Naive thymus-derived CD4-positive, alpha-beta T cell (primary cell): ENCODE results near the gene FHIT. TPM values are rescaled to one million over a fixed set of nuclear protein-coding genes. Genes with fewer than 3 reads are reported as not detected.

Experiments used
- ATAC-seq: fragments of 150-1000 bp; cut with Tn5 transposase; 2 replicates; pipeline ENCODE4 v1.10.0; 2021; ENCODE audit warnings: mild to moderate bottlenecking, moderate library complexity
- CTCF ChIA-PET: fragments of 350-600 bp; sonication (Branson Sonifier 250); formaldehyde crosslinking; loops from one replicate; lab custom pipeline; 2021; ENCODE audit warnings: antibody characterized with exemption; lab: Charles Lee
- POLR2A ChIA-PET: fragments of 350-600 bp; sonication (Branson Sonifier 250); formaldehyde crosslinking; loops from one replicate; lab custom pipeline; 2021; ENCODE audit warnings: antibody characterized with exemption, inconsistent platforms; lab: Charles Lee
- DNase-seq, 9 donors: peaks; one replicate each; pipeline versions ENCODE4 v3.0.0 to v3.0.0-alpha.2; 2020 to 2022; ENCODE audit warnings: mixed read lengths in 1 of 9
- H3K27ac ChIP-seq: one replicate; pipeline ENCODE4 v1.7.0; 2013; ENCODE audit warnings: mild to moderate bottlenecking, low read depth, low read length, moderate library complexity
- H3K27me3 ChIP-seq, 2 donors: one replicate each; pipeline ENCODE4 v1.7.0; 2013; ENCODE audit warnings: low read length in 2 of 2, mild to moderate bottlenecking in 2 of 2, moderate library complexity in 2 of 2; ENCODE audit not compliant: control insufficient read depth in 2 of 2, insufficient read depth in 2 of 2
- H3K36me3 ChIP-seq, 3 experiments: 1 replicate in 2 of 3; 2 replicates in 1 of 3; pipeline ENCODE4 v1.7.0; 2013; ENCODE audit warnings: low read length in 3 of 3, mild to moderate bottlenecking in 3 of 3, moderate library complexity in 1 of 3; ENCODE audit not compliant: insufficient read depth in 3 of 3, control insufficient read depth in 2 of 3
- H3K4me1 ChIP-seq, 2 donors: one replicate each; pipeline ENCODE4 v1.7.0; 2013; ENCODE audit warnings: low read length in 2 of 2, mild to moderate bottlenecking in 2 of 2, moderate library complexity in 1 of 2; ENCODE audit not compliant: control insufficient read depth in 2 of 2, insufficient read depth in 2 of 2
- H3K4me3 ChIP-seq: 2 replicates; pipeline ENCODE4 v1.7.0; 2013; ENCODE audit warnings: mild to moderate bottlenecking, low read length
- H3K9me3 ChIP-seq, 3 experiments: 1 replicate in 2 of 3; 2 replicates in 1 of 3; pipeline ENCODE4 v1.7.0; 2013; ENCODE audit warnings: low read length in 3 of 3; ENCODE audit not compliant: control insufficient read depth in 2 of 3
- H3K27ac Mint-ChIP-seq, 9 donors: one replicate each; pipeline ENCODE4 v1.8.0; 2020 to 2022; ENCODE audit warnings: mixed read lengths in 9 of 9, mild to moderate bottlenecking in 8 of 9, moderate library complexity in 5 of 9, inconsistent platforms in 2 of 9
- H3K27me3 Mint-ChIP-seq, 5 donors: one replicate each; pipeline ENCODE4 v1.8.0; 2021 to 2022; ENCODE audit warnings: mixed read lengths in 5 of 5, mild to moderate bottlenecking in 1 of 5
- H3K36me3 Mint-ChIP-seq, 5 donors: one replicate each; pipeline ENCODE4 v1.8.0; 2020 to 2022; ENCODE audit warnings: mixed read lengths in 5 of 5, mild to moderate bottlenecking in 3 of 5, inconsistent platforms in 1 of 5
- H3K4me1 Mint-ChIP-seq, 7 donors: one replicate each; pipeline ENCODE4 v1.8.0; 2020 to 2022; ENCODE audit warnings: mixed read lengths in 7 of 7, mild to moderate bottlenecking in 3 of 7, inconsistent platforms in 1 of 7
- H3K4me3 Mint-ChIP-seq, 10 donors: one replicate each; pipeline ENCODE4 v1.8.0; 2020 to 2022; ENCODE audit warnings: mild to moderate bottlenecking in 10 of 10, mixed read lengths in 10 of 10, moderate library complexity in 6 of 10, inconsistent platforms in 2 of 10
- H3K9me3 Mint-ChIP-seq, 11 donors: one replicate each; pipeline ENCODE4 v1.8.0; 2020 to 2022; ENCODE audit warnings: mixed read lengths in 11 of 11, mild to moderate bottlenecking in 4 of 11, inconsistent platforms in 1 of 11, moderate library complexity in 1 of 11
- intact Hi-C, 2 donors: fragments of 100-400 bp; cut with micrococcal nuclease; formaldehyde crosslinking; loops; one replicate each; pipeline ENCODE4 v1.15.1; 2023
- polyA plus RNA-seq, 2 donors: library from polyadenylated mRNA; unstranded; fragments of 300-500 nt; fragmentation: Illumina TruSeq; gene quantifications; one replicate each; pipeline ENCODE4 v1.2.3, GENCODE V29; 2021
- total RNA-seq, 6 experiments: library from RNA in 5 of 6; stranded (reverse) in 5 of 6; gene quantifications; 1 replicate in 5 of 6; 2 replicates in 1 of 6; pipeline ENCODE4 v1.2.3 and lab custom pipeline; 2021 to 2026

FHIT gene
- total and polyA plus RNA-seq, 7 experiments from 2014 or later, result 51.2 to 230 (median 152) TPM

DNA sequence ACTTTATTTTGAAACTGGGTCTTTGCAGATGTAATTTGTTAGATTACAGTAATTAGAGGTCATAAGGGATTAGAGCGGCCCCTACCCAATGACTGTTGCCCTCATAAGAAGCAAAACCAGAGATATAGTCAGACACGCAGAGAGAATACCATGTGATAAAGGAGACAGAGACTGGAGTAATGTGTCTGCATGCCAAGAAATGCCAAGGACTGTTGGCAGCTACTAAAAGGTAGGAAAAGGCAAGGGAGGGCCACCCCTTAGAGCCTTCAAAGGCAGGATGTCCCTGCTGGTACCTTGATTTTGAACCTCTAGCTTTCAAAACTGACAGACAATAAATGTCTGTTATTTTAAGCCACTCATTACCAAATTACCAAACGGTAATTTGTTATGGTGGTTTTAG is 548.2 kb downstream of the FHIT start:
- intact Hi-C loops, result no loop called here
- DNase-seq, result no peak
- Histone ChIP-seq H3K9me3 (no peaks in the 10 kb centered on the region), H3K27ac (no peak overlapping the region), H3K27me3 (no peaks in the 10 kb centered on the region), H3K36me3 (no peaks in the 10 kb centered on the region), H3K4me3 (no peak overlapping the region), H3K4me1 (no peaks in the 10 kb centered on the region)
- Mint-ChIP-seq H3K27me3 (no peaks in the 10 kb centered on the region), H3K36me3 (no peaks in the 10 kb centered on the region), H3K4me1 (no peaks in the 10 kb centered on the region), H3K9me3 (peaks cover 0 to 6% (median 0%) of the 10 kb centered on the region in 11 donors), H3K4me3 (no peak overlapping the region), H3K27ac (no peak overlapping the region)
- ATAC-seq, result no peak
- POLR2A ChIA-PET, result no interaction called here
- CTCF ChIA-PET, result interaction anchor here (0.7 kb wide), 1 partner anchor 523 kb away, joined by 5 read pairs; no protein-coding TSS in a partner anchor

DNA sequence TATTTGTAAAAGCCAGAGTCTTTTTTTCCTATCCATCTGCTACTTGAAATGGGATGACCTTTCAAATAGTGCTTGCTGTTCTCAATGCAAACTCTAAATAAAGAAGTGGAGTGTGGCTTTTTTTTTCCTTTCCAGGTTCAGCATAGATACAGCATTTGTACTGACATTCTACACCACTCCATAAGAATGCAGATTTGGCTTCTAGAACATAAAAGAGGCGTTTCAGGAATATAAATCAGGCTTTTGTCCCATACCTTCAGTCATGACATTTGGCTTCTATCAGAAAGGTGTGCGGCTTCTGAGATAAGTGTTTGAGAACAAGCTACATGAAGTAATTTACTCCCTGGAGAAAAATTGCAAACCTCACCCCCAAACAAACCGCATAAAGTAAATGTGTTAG is 553.1 kb downstream of the FHIT start:
- ATAC-seq, result no peak
- ChIA-PET POLR2A (no interaction called here), CTCF (no interaction called here)
- Mint-ChIP-seq H3K9me3 (peaks cover 0 to 8% (median 4%) of the 10 kb centered on the region in 11 donors), H3K4me1 (peaks cover 0 to 7% (median 0%) of the 10 kb centered on the region in 7 donors), H3K36me3 (peaks cover 0 to 6% (median 0%) of the 10 kb centered on the region in 5 donors), H3K27me3 (no peaks in the 10 kb centered on the region), H3K27ac (no peak overlapping the region), H3K4me3 (no peak overlapping the region)
- Histone ChIP-seq H3K27me3 (no peaks in the 10 kb centered on the region), H3K4me1 (no peaks in the 10 kb centered on the region), H3K36me3 (no peaks in the 10 kb centered on the region), H3K4me3 (no peak overlapping the region), H3K9me3 (no peaks in the 10 kb centered on the region), H3K27ac (no peak overlapping the region)
- intact Hi-C loops, result no loop called here
- no peak for DNase-seq

DNA sequence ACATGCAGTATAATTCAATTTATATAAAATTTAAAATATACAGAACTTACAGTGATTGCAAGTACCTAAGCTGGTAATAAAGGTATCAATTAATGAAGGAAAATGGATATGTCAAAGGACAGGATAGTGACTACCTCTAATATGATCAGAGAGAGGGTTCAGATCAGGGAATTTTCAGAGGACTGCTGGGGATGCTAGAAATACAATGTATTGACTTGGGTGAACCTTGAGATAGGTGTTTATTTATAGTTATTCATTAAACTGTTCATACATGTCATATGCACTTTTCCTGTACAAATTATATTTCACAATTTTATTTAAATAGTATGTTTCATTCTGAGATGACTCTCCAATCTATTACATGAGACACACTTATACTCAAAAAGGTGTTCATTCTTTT is 554.1 kb downstream of the FHIT start:
- Histone ChIP-seq H3K9me3 (no peaks in the 10 kb centered on the region), H3K27ac (no peak overlapping the region), H3K4me1 (no peaks in the 10 kb centered on the region), H3K36me3 (no peaks in the 10 kb centered on the region), H3K27me3 (no peaks in the 10 kb centered on the region), H3K4me3 (no peak overlapping the region)
- Mint-ChIP-seq H3K27me3 (no peaks in the 10 kb centered on the region), H3K4me3 (no peak overlapping the region), H3K4me1 (peaks cover 0 to 7% (median 0%) of the 10 kb centered on the region in 7 donors), H3K27ac (no peak overlapping the region), H3K36me3 (peaks cover 0 to 7% (median 0%) of the 10 kb centered on the region in 5 donors), H3K9me3 (peaks cover 0 to 8% (median 4%) of the 10 kb centered on the region in 11 donors)
- intact Hi-C loops, result no loop called here
- DNase-seq, result no peak
- ChIA-PET CTCF (no interaction called here), POLR2A (no interaction called here)
- no peak for ATAC-seq

DNA sequence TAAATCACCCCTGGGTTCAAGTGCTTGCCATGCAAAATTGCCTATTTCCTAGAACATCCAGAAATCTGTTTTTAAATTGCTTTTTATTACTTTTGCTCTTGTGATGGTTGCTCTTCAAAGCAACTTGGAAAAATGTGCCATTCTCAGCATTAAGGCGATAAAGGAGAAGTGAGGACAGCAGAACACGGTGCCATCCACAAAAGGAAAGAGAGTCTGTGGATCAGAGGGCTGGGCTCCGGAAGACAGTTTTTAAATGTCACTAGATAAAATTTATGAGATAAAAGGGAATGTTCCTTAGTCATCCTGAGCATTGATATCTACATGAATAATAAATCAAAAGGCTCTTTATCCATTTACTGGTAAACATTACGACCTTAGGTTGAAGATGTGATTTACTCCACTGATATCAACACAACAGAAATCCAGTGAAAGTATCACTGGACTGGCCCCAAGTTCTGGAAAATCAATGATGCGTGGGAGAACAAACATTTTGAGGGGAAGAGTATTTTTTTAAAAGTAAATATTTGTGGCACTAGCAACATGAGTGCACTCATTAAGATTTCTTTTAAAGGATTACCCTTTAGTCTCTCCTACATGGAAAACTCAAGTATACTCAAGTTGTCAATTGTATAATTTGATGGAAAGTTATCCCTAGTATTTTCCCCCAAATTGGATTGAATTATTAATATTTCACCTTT is 554.7 kb downstream of the FHIT start:
- Mint-ChIP-seq H3K4me3 (no peak overlapping the region), H3K4me1 (peaks cover 0 to 7% (median 0%) of the 10 kb centered on the region in 7 donors), H3K27ac (no peak overlapping the region), H3K27me3 (no peaks in the 10 kb centered on the region), H3K36me3 (peaks cover 0 to 13% (median 0%) of the 10 kb centered on the region in 5 donors), H3K9me3 (peaks cover 0 to 8% (median 4%) of the 10 kb centered on the region in 11 donors)
- ChIA-PET POLR2A (no interaction called here), CTCF (no interaction called here)
- ATAC-seq (no peak), DNase-seq (no peak)
- H3K4me3 ChIP-seq, result no peak overlapping the region
- H3K9me3 ChIP-seq, result no peaks in the 10 kb centered on the region
- H3K27ac ChIP-seq, result no peak overlapping the region
- no peaks in the 10 kb centered on the region for H3K36me3 ChIP-seq
- no peaks in the 10 kb centered on the region for H3K4me1 ChIP-seq
- H3K27me3 ChIP-seq, result no peaks in the 10 kb centered on the region
- intact Hi-C loops, result no loop called here

DNA sequence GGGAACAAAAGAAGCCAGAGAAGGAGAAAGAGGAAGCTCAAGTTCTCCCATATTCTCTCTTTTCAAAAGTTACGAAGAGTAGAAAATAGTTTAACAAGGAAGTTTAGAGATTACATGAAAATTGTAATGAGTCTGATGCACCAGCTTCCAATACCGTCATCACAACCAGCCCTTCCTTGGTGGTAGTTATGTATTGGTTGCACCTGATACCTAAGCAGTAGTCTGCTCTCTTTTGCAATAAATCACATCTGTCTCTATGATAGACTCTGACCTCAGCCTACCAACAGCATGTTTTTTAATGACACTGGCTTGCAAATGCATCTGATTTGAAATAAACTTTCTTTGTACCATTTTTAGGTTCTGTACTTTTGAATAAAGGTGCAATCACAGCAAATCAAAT is 575.8 kb downstream of the FHIT start:
- POLR2A ChIA-PET, result no interaction called here

DNA sequence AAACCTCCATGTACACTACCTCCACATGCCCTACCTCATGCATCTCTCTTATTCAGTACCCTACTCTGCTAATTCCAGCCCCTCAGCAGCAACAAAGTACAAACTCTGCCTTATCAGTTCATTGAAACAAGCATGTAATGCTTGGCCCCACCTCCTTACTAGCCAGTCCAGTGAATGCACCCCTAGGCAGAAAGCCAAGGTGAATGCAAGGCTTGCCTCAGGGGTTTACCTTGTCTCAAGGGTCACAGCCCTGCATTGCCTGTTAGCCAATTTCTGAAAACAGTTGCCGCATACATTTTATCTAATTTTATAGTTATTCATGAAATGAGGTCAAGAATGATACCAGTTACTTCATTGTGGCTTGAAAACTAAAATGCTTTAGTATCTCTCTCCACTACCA is 576.4 kb downstream of the FHIT start:
- no peak overlapping the region for H3K4me3 ChIP-seq
- Mint-ChIP-seq H3K36me3 (peaks cover 0 to 3% (median 3%) of the 10 kb centered on the region in 5 donors), H3K4me1 (peaks cover 0 to 5% (median 3%) of the 10 kb centered on the region in 7 donors), H3K27ac (peak overlapping the region in 1 of 9 donors; percentile 11), H3K9me3 (peaks cover 0 to 7% (median 0%) of the 10 kb centered on the region in 11 donors), H3K27me3 (no peaks in the 10 kb centered on the region), H3K4me3 (no peak overlapping the region)
- ATAC-seq (no peak), DNase-seq (no peak)
- POLR2A ChIA-PET, result no interaction called here
- H3K27me3 ChIP-seq, result no peaks in the 10 kb centered on the region
- no peaks in the 10 kb centered on the region for H3K4me1 ChIP-seq
- intact Hi-C loops, result no loop called here
- no peaks in the 10 kb centered on the region for H3K36me3 ChIP-seq
- no peak overlapping the region for H3K27ac ChIP-seq
- CTCF ChIA-PET, result no interaction called here
- H3K9me3 ChIP-seq, result no peaks in the 10 kb centered on the region

More for the DNA sequence above, 575.8 kb downstream of the FHIT start:
- no peaks in the 10 kb centered on the region for H3K27me3 ChIP-seq
- no peak overlapping the region for H3K27ac ChIP-seq
- H3K27ac Mint-ChIP-seq, result no peak overlapping the region
- H3K4me1 ChIP-seq, result no peaks in the 10 kb centered on the region
- H3K9me3 ChIP-seq, result no peaks in the 10 kb centered on the region
- H3K4me3 ChIP-seq, result no peak overlapping the region
- H3K4me3 Mint-ChIP-seq, result no peak overlapping the region
- DNase-seq (no peak), ATAC-seq (no peak)
- H3K27me3 Mint-ChIP-seq, result no peaks in the 10 kb centered on the region
- no peaks in the 10 kb centered on the region for H3K36me3 ChIP-seq
- intact Hi-C loops, result no loop called here
- CTCF ChIA-PET, result no interaction called here
- peaks cover 0 to 3% (median 3%) of the 10 kb centered on the region in 5 donors for H3K36me3 Mint-ChIP-seq
- H3K9me3 Mint-ChIP-seq, result peaks cover 0 to 7% (median 0%) of the 10 kb centered on the region in 11 donors
- H3K4me1 Mint-ChIP-seq, result peaks cover 0 to 5% (median 3%) of the 10 kb centered on the region in 7 donors

DNA sequence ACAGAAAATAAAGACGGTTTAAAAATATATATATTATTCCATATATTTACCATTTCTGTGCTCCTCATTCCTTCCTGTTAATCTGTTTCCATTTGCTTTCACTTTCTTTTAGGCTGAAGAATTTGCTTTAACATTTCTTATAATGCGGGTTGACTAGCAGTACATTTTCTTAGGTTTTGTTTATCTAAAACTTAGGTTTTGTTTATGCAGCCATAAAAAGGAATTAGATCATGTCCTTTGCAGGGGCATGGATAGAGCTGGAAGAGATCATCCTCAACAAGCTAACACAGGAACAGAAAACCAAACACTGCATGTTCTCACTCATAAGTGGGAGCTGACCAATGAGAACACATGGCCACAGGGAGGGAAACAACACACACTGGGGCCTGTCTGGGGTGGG is 578.1 kb downstream of the FHIT start:
- Histone ChIP-seq H3K27ac (no peak overlapping the region), H3K9me3 (no peaks in the 10 kb centered on the region), H3K36me3 (no peaks in the 10 kb centered on the region), H3K4me3 (no peak overlapping the region), H3K4me1 (no peaks in the 10 kb centered on the region), H3K27me3 (no peaks in the 10 kb centered on the region)
- Mint-ChIP-seq H3K4me3 (peak overlapping the region in 1 of 10 donors; percentile 2), H3K36me3 (peaks cover 3 to 7% (median 3%) of the 10 kb centered on the region in 5 donors), H3K27ac (no peak overlapping the region), H3K27me3 (no peaks in the 10 kb centered on the region), H3K4me1 (peaks cover 0 to 5% (median 3%) of the 10 kb centered on the region in 7 donors), H3K9me3 (peaks cover 0 to 8% (median 2%) of the 10 kb centered on the region in 11 donors)
- intact Hi-C loops, result no loop called here
- ChIA-PET POLR2A (no interaction called here), CTCF (no interaction called here)
- no peak for ATAC-seq
- no peak for DNase-seq
